Measurements from ENCODE around the gene NRXN2. TPM values are rescaled to one million over a fixed set of nuclear protein-coding genes. Genes with fewer than 3 reads are reported as not detected.
"Not testable (repeated sequence)": the region's sequence is repeated elsewhere in the genome, so short reads cannot be mapped to it uniquely, and the experiment has no call there.

Gene NRXN2
- polyA plus RNA-seq, 3 donors, result 13.1 to 25.8 (median 23.4) TPM

DNA sequence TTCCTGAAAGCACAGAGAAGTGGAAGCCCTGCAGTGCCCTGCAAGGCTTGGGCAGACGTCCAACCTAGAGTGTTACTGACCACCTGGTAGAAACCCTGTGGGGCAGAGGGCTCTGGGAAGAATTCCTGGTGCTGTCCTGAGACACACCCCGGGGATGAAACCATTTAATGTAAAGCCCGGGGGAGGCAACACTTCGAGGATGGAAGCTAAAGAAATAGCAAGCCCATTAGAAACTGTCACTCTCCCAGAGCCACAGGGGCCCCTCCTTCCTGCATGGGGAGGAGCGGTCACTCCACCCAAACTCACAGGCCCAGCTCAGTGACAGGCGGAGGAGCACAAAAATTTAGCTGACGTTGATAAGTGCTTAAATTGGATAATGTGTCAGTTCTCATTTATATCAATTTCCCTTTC is 57.6 kb downstream of the NRXN2 start:
- DNase-seq (ENCODE audit: extremely low read depth in 1 of 11, low read depth in 9 of 11, low spot score in 4 of 11), result no peak

DNA sequence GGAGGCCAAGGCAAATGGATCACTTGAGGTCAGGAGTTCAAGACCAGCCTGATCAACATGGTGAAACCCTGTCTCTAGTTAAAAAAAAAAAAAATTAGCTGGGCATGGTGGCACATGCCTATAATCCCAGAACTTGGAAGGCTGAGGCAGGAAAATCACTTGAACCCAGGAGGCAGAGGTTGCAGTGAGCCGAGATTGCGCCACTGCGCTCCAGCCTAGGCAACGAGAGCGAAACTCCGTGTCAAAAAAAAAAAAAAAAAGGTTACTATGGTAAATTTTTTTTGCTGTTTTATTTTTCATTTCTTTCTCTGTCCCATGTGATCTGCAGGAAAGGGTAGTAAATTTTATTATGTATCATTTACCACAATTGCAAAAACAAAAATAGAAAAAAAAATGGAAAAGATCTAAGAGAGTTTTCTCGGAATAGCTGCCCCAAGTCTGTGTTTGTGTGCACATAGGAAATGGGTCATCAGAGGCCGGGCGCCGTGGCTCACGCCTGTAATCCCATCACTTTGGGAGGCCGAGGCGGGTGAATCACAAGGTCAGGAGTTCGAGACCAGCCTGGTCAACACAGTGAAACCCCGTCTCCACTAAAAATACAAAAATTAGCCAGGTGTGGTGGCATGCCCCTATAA is 58.6 kb downstream of the NRXN2 start:
- not testable (repeated sequence) for DNase-seq (ENCODE audit: extremely low read depth in 1 of 11, low read depth in 9 of 11, low spot score in 4 of 11)

DNA sequence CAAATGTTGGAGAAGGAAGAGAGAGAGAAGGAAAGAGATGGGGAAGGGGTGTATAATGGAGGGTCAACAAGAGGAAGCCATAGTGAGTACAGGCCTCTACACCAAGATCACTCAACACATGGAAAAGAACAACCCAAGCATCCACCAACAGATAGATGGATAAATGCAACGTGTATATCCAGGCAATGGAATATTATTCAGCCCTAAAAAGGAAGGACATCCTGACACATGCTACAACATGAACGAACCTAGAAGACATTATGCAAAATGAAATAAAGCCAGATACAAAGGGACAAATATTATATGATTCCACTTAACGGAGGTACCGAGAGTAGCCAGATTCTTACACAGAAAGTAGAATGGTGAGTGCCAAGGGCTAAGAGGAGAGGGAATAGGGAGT is 59.3 kb downstream of the NRXN2 start:
- no peak for DNase-seq (ENCODE audit: extremely low read depth in 1 of 11, low read depth in 9 of 11, low spot score in 4 of 11)

DNA sequence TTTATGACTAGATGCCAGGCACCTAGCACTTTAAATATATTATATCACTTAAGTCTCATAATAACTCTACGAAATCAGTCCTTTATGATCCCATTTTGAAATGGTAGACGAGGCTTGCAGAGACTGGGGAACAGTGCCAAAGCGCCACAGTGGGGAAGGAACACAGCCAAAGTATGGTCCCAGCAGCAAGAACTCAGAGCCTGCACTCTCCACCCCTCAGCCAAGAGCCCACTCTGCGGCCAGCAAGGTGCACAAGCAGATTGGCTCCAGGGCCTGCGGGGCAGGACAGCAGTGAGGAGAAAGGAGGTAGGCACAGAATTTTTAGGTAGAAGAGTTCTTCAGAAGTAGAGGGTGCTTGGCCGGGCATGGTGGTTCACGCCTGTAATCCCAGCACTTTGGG is 61.4 kb downstream of the NRXN2 start:
- DNase-seq (ENCODE audit: extremely low read depth in 1 of 11, low read depth in 9 of 11, low spot score in 4 of 11), result no peak

DNA sequence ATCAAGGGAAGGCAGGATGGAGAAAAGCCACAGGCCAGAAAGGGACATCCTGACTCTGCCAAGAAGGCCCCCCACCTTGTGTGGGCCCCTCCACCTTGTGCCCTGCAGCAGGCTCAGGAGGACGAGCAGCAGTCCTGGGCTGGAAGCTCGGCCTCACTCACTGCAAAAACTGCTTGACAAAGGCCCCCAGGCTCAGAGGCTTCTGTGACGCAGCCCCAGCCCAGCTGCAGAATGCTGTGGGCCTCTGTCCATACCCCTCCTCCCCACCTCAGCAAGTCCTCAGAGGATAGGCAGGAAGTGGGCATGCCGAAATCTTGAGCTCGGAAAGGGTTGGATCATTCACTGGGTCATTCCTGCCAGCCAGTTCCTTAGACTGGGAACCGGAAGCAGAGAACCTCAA is 61.9 kb downstream of the NRXN2 start:
- DNase-seq (ENCODE audit: extremely low read depth in 1 of 11, low read depth in 9 of 11, low spot score in 4 of 11), result no peak

DNA sequence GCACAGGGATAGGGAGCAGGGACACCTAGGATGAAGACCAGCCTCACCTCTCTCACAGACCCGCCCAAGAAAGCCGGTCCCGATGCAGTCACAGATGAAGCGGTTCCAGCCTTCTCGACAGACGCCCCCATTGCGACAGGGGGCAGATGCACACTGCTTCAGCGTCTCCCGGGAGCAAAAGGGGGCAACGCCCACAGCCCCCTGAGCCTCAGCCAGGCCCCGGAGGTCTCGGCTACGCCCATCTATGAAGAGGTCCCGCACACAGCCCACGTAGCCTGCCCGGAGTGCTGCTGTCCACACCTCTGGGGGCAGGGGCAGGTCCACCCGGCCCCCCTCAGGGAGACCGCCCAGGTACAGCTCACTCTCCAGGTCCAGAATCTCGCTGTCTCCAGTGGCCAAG is 62.3 kb downstream of the NRXN2 start:
- no peak for DNase-seq (ENCODE audit: extremely low read depth in 1 of 11, low read depth in 9 of 11, low spot score in 4 of 11)

DNA sequence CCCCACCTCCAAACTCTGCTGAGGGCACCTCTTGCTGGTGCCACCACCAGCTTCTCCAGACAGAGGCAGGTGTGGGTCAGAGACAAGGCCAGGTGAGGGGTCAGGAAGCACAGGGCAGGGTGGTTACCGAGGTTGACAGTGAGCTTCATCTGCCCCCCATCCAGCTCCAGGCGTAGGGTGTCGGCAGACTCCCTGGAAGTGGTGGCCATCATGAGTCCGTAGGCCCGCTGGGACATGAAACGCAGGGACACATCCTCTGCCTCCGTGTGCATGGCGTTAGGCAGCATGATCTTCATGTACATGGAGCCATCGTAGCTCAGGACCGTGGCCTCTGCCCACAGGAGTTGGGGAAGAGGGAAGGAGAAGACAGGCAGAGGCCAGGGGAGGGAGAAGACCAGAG is 62.8 kb downstream of the NRXN2 start:
- no peak for DNase-seq (ENCODE audit: extremely low read depth in 1 of 11, low read depth in 9 of 11, low spot score in 4 of 11)

DNA sequence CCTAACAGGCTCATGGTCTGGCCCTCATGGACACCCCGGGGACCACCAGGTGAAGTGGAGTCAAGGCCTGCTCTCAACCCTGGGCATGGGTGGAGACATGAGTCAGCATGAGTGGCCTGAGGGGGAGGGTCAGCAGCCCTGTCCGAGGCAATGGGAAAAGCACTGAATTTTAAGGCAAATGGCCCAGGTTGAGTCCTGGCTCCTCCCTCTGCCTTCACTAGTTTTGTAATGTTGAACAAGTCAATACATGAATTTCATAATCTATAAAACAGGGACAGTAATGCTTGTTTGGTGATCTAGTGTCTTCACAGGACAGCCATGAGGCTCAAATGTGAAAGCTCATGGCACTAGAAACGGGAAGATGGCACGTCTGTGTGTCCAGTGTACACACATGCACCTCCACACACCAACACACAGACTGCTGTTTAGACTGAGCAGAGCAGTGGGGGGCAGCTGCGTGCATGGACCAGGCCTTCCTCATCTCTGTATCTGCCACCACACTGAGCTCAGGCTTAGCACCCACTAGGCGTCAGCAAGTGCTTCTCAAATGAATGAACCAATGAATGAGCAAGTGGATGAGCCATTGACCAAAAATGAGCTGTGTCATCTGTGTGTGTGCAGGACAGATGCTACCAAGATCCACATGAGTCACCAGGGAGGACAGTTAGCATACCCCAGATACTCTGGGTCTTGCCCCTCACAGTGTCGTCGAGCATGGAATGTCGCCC is 63.4 kb downstream of the NRXN2 start:
- DNase-seq (ENCODE audit: extremely low read depth in 1 of 11, low read depth in 9 of 11, low spot score in 4 of 11), result no peak

DNA sequence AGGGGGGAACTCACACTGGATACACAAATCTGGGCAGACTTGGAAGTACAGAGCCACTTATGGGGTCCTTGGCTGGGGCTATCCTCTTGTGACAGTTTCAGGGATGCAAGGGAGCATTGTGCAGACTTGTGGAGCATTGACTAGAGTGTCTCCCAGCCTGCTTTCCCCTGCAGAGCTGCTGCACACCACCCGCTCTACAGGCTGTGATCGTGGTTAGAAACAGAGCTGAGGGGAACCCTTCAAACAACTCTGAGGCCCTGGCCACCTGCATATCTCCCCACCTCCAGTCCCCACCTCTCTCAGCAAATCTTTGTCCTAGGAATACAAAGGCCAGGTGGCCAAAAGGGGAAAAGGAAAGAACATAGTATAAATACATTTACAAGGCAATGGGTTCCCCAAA is 64.7 kb downstream of the NRXN2 start:
- DNase-seq (ENCODE audit: extremely low read depth in 1 of 11, low read depth in 9 of 11, low spot score in 4 of 11), result no peak

DNA sequence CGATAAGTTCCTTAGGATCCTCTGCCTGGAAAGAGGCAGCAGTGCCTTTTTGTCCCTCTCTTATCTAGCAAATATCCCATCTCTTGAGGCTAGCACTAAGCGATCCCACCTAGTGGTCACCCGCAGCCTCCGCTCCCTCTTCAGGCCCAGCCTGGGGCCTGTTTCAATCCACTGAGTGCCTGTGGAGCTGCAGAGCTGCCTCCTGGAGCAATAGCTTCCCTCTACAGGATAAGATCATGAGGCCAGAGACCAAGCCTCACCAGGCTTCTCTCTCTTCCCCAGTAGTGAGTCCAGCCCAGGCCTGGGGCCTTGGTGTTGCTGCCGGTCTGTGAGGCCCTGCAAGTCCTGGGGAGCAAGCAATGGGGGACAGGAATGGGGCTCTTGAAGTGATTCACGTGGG is 66.1 kb downstream of the NRXN2 start:
- no peak for DNase-seq (ENCODE audit: extremely low read depth in 1 of 11, low read depth in 9 of 11, low spot score in 4 of 11)

DNA sequence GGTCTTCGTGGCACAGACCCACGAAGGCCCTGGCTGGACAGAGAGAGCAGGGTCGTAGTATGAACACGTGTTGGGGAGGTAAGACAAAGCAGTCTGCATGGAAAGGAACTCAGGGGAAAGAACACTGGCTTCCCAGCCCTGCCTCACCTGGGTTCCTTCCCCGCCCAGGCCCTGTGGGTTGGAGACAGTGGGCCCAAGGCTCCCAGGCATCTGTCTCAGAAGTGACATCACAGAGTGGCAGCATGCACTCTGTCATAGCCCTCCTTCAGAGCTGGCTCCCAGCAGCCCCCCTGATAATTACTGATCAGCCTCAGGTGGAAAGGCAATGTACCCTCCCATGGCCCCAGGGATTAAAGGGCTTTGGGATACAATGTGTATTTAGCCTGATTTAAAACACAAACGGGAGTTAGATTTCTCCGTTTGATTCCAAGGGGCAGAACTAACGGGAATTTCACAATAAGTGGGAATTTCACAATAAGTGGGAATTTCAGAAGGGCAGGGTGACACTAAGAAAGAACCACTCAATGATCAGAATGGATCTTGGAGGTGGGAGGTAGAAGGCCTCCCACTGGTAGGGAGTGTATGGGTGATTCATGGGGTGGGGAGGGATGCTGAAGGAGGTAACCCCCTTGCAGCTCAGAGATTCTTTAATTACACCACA is 66.9 kb downstream of the NRXN2 start:
- no peak for DNase-seq (ENCODE audit: extremely low read depth in 1 of 11, low read depth in 9 of 11, low spot score in 4 of 11)

DNA sequence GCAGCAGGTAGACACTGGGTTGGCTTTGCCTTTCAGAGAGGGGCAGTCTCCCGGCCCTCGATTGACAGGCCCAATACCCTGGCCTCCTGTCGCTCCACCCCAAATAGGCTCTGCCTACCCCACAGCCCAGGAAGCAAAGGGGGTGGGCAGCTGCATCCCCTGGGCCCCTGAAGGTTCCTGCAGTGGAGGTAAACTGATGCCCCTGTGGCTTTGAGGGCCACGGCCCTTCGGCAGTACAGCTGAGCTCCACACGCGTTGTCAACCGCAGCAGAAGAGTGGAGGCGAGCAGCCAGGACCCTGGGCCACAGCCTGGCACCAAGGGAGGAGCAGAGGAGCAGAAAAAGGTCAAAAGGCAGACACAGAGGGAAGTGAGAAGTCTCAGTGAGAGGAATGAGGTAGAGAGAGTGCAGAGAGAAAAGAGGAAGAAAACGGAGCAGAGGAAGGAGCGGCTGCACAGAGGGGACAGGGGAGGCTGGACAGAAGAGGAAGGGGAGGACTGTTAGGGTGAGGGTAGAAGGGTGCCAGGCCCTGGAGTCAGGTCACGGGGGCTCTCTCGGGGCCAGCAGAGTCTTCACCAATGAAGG is 67.9 kb downstream of the NRXN2 start:
- no peak for DNase-seq (ENCODE audit: extremely low read depth in 1 of 11, low read depth in 9 of 11, low spot score in 4 of 11)

DNA sequence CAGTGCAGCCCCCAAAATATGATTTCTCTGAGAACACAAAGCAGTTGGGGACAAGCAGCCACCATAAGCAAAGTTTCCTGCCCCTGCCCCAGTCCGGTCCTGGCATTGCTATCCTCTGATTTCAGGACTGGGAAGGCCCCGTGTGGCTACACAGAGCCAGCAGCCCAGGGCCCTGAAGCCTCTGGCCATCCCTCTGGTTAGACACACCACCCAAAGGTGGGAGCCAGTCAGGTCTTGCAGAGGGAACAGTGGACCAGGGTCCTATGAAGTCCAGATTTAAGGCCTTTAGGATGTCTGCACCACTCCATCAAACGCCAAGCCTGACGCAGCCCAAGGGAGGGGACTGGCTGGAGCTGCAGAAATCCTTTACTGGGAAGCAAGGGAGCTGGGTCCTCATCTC is 68.6 kb downstream of the NRXN2 start:
- no peak for DNase-seq (ENCODE audit: extremely low read depth in 1 of 11, low read depth in 9 of 11, low spot score in 4 of 11)

DNA sequence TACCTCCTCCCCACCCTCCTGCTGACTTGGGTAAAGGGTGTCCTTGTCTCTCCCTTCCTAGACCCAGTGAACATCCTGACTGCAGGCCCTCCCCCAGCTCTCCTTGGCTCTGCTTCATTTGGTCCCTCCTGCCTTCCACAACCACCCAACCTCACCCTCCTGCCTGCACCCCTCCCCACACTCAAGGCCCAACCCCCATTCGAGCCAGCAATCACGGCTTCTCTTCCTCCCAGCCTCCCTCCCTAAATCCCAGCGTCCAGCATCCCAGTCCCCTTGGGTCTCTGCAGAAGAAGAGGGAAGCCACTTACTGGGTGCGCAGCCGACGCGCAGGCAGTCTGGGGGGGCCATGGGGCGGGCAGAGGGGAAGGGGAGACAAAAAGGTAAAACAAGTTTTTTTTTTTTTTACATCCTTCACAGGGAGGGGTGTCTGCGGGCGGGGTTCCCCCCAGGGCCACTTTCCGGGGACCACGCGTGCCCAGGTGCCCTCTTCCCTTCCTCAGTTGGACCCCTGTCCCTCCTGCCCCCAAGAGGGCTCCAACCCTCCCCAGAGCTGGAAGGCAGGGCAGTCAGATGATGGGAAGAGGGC is 69.5 kb downstream of the NRXN2 start:
- DNase-seq (ENCODE audit: extremely low read depth in 1 of 11, low read depth in 9 of 11, low spot score in 4 of 11), result no peak

DNA sequence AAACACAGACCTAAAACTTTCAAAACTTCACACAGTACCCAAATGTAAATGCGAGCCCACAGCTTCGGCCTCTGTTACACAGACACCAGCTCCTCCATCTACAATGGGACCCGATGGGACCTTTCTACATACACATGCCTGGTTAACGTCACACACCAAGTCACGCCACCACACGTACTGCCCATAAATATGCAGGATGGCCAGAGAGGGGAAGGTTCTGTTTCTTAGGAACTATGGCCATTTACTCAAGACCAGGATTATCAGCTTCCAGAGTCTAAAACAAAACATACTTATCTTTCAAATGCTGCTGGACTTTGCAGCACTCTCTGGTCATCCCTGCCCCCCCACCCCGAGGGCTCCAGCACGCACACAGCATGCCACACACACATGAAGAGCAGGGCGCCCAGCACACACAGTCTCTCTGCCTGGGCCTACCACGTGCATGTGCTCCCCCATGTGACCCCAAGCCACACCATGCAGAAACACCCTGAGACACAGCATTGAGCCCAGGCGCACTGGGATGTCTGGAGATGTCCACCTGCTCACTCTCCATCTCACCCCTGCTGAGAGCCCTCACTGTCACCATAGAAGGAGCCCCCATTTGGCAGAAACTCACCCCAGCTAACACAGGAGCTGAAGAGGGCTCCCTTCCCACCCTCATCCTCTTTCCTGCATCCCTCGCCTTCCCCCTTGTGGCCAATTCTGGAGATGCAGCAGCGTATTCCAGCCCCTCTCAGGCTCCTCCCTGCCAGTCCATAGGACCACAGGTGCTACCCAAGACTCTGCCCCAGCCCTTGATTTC is 70.2 kb downstream of the NRXN2 start:
- peak in 6 of 11 donors; percentile 66 to 75 (median 70) for DNase-seq (ENCODE audit: extremely low read depth in 1 of 11, low read depth in 9 of 11, low spot score in 4 of 11)

DNA sequence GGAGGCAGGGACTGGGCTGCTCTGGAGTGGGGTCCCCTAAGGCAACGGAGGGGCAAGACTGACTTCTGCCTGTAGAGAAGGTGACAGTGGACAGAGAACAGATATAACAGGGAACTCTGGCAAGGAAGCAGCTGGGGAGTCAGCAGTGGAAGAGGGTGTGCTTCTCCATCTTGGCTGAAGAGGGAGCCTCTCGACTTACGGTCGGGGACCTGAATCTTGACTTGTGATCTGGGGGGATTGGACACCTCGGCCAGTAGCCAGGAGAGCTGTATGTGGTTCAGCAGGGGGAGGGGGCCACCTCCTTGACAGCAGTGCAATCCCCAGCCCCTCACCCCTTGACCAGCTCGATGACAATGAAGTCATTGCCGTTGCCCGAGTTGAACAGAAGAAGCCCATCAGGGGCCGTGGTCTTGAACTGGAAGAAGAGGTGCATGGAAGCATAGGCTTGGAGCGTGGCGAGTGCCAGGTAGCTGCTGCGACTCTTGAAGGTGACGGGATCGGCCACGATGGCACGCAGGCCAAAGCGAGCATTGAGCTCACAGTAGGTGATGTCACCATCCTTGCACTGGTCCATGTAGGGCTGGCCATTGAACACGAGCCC is 72.0 kb downstream of the NRXN2 start:
- no peak for DNase-seq (ENCODE audit: extremely low read depth in 1 of 11, low read depth in 9 of 11, low spot score in 4 of 11)

DNA sequence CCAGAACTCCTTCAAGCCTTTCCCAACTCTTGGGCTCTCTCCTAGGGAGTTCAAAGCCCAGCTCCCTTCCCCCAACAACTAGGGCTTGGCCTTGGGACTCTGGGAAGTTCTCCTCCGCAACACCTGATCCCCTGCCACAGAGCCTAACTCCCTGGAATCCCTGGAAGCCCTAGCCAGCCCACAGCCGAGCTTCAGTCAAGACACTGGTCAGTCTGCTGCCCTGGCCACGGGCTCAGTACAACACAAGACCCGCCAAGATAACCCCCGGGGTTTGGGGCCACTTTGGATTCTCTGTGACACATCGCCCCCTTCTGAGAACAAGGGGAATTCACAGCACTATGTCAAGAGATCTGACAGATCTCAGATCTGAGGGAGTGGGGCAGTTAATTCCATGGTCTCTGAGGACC is 73.7 kb downstream of the NRXN2 start:
- DNase-seq (ENCODE audit: extremely low read depth in 1 of 11, low read depth in 9 of 11, low spot score in 4 of 11), result peak in 3 of 11 donors; percentile 34 to 53 (median 51)

DNA sequence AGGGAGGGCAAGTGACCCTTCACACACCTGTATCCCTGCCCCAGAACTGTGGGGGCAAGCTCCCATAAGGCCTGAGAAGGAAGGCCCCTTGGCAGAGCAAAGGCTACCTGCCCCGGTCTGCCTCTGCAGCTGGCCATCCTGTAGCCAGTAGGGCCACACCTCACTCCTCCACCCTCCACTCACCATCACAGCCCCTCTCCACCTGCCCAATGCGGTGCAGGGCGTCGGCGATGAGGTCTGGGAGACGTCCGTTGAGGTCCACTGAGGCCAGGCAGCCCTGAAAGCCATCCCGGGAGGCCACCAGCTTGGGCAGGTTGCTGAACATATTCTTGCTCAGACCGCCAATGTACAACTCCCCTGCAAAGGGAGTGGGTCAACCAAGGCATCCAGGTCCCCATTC is 74.4 kb downstream of the NRXN2 start:
- no peak for DNase-seq (ENCODE audit: extremely low read depth in 1 of 11, low read depth in 9 of 11, low spot score in 4 of 11)

Measured in renal cortex interstitium (tissue), 11 donors.